HG03103 (cell line): ENCODE results near the gene DCP1A.

Source experiments
- ATAC-seq: cut with Tn5 transposase; IDR thresholded peaks from one replicate; pipeline ENCODE4 v1.9.1; 2021; ENCODE audit warnings: low read depth; ENCODE audit not compliant: unreplicated experiment

Gene DCP1A

GRCh38 chr3:53250881-53251605 is 96.3 kb downstream of the DCP1A start:
- no peak for ATAC-seq

GRCh38 chr3:53250453-53250852 is 96.9 kb downstream of the DCP1A start:
- no peak for ATAC-seq

- ATAC-seq = no peak
These were observed 99.2 kb downstream of the DCP1A start for GRCh38 chr3:53248161-53248560.

GRCh38 chr3:53247619-53248018 is 99.7 kb downstream of the DCP1A start:
- no peak for ATAC-seq

- ATAC-seq = no peak
These were observed 103.1 kb downstream of the DCP1A start for GRCh38 chr3:53244271-53244670.

- no peak for ATAC-seq
These were observed 103.6 kb downstream of the DCP1A start for GRCh38 chr3:53243785-53244184.

- no peak for ATAC-seq
These were observed 104.2 kb downstream of the DCP1A start for GRCh38 chr3:53243165-53243564.

GRCh38 chr3:53242642-53243041 is 104.7 kb downstream of the DCP1A start:
- no peak for ATAC-seq

GRCh38 chr3:53242155-53242554 is 105.2 kb downstream of the DCP1A start:
- no peak for ATAC-seq

GRCh38 chr3:53240989-53241972 is 106.1 kb downstream of the DCP1A start:
- no peak for ATAC-seq

GRCh38 chr3:53239800-53240199 is 107.5 kb downstream of the DCP1A start:
- no peak for ATAC-seq

GRCh38 chr3:53238886-53239285 is 108.5 kb downstream of the DCP1A start:
- no peak for ATAC-seq

- ATAC-seq = no peak
These were observed 109.1 kb downstream of the DCP1A start for GRCh38 chr3:53238051-53238850.

- no peak for ATAC-seq
These were observed 111.1 kb downstream of the DCP1A start for GRCh38 chr3:53236112-53236841.

GRCh38 chr3:53235545-53235944 is 111.8 kb downstream of the DCP1A start:
- no peak for ATAC-seq

GRCh38 chr3:53234841-53235232 is 112.5 kb downstream of the DCP1A start:
- no peak for ATAC-seq

GRCh38 chr3:53234130-53234840 is 113.1 kb downstream of the DCP1A start:
- no peak for ATAC-seq
